HFF-Myc (cell line): ENCODE results near the gene SPAG16.

Source experiments
- DNase-seq: peaks from one replicate; pipeline ENCODE4 v3.0.0-alpha.2; 2011; ENCODE audit warnings: low read depth; ENCODE audit errors: extremely low read depth
- H3K4me3 ChIP-seq: replicated peaks from 2 replicates; pipeline ENCODE4 v1.5.1; 2011; ENCODE audit warnings: low read depth, mild to moderate bottlenecking, control low read depth, low read length
- TF ChIP-seq, protein P1 (sequence below): IDR thresholded peaks from 2 replicates; pipeline ENCODE4 v1.5.1; 2012; ENCODE audit warnings: mild to moderate bottlenecking, low read depth, low read length, control low read depth; ENCODE audit errors: missing control alignments

Gene SPAG16

DNA sequence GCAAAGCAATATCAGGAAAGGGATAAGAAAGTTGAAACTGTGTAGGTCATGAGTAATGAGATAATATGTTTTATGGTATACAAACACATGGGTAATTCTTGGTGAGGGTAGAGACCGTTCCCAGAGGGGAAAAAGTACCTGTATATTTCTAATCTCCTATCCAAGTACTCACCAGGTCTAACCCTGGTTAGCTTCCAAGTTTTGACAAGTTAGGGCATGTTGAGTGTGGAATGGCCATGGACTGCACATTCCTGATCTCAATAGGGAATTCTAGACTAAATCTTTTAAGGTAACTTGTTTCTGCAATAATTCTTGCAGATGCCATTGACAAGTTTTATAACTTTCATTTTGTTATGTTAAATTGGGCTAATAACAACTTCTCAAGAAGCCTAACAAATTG lies 216.6 kb downstream of the SPAG16 start:
- TF ChIP-seq, protein P1, sequence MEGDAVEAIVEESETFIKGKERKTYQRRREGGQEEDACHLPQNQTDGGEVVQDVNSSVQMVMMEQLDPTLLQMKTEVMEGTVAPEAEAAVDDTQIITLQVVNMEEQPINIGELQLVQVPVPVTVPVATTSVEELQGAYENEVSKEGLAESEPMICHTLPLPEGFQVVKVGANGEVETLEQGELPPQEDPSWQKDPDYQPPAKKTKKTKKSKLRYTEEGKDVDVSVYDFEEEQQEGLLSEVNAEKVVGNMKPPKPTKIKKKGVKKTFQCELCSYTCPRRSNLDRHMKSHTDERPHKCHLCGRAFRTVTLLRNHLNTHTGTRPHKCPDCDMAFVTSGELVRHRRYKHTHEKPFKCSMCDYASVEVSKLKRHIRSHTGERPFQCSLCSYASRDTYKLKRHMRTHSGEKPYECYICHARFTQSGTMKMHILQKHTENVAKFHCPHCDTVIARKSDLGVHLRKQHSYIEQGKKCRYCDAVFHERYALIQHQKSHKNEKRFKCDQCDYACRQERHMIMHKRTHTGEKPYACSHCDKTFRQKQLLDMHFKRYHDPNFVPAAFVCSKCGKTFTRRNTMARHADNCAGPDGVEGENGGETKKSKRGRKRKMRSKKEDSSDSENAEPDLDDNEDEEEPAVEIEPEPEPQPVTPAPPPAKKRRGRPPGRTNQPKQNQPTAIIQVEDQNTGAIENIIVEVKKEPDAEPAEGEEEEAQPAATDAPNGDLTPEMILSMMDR, result no peak
- no peak overlapping the region for H3K4me3 ChIP-seq
- no peak for DNase-seq

DNA sequence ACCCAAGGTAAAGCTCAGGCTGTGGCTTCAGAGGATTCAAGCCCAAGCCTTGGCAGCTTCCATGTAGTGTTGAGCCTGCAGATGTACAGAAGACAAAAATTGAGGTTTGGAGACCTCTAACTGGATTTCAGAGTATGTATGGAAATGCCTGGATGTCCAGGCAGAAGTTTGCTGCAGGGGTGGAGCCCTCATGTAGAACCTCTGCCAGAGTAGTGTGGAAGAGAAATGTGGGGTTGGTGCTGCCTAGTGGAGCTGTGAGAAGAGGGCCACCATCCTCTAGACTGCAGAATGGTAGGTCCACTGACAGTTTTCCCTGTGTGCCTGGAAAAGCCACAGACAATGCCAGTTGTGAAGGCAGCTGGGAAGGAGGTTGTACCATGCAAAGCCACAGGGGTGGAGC lies 239.9 kb downstream of the SPAG16 start:
- DNase-seq, result no peak
- TF ChIP-seq, protein P1, result no peak
- no peak overlapping the region for H3K4me3 ChIP-seq

DNA sequence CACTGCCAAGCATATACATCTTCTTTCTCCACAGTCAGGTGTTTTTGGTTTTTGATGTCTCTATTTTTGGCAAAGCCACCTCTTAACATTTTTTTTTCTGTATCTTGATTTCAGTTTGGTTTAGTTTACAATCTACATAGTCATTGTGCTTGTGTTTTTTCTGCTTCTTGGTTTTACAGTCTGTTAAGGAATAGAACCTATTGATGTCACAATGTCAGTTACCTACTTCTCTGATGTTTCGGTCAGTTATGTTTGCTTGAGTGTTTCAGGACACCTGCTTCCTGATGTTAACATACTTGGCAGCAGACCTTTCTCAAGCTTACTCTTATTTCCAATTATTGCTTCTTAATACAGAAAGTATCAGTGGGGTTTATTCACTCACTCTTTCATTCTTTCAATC lies 253.3 kb downstream of the SPAG16 start:
- no peak overlapping the region for H3K4me3 ChIP-seq
- no peak for DNase-seq
- TF ChIP-seq, protein P1, result no peak

DNA sequence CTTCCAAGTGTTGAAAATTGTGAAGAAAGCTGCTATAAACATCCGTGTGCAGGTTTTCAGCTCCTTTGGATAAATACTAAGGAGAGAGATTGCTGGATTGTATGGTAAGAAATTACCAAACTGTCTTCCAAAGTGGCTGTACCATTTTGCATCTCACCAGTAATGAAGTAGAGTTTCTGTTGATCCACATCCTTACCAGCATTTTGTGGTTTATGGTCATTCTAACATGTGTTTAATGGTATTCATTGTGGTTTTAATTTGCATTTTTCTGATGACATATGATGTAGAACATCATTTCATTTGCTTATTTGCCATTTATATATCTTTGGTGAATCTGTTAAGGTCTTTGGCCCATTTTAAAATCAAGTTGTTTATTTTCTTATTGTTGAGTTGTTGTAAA lies 260.7 kb downstream of the SPAG16 start:
- TF ChIP-seq, protein P1, result no peak
- no peak for DNase-seq
- no peak overlapping the region for H3K4me3 ChIP-seq

DNA sequence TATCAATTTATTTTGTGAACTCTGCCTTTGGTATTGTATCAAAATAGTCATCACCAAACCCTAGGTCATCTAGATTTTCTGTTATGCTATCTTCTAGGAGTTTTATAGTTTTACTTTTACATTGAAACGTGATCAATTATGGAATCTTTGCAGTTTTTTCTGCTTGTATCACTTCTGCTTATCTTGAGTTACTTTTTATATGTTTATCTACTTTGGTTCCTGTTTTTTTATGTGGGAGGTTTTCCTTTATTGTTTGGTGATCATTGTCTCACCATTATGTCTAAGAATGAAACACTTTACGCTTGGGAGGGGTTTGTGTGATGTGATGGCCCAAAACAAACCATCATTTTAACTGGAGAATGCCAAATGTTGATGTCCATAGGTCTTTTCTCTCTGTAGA lies 261.2 kb downstream of the SPAG16 start:
- H3K4me3 ChIP-seq, result no peak overlapping the region
- no peak for DNase-seq
- TF ChIP-seq, protein P1, result no peak

DNA sequence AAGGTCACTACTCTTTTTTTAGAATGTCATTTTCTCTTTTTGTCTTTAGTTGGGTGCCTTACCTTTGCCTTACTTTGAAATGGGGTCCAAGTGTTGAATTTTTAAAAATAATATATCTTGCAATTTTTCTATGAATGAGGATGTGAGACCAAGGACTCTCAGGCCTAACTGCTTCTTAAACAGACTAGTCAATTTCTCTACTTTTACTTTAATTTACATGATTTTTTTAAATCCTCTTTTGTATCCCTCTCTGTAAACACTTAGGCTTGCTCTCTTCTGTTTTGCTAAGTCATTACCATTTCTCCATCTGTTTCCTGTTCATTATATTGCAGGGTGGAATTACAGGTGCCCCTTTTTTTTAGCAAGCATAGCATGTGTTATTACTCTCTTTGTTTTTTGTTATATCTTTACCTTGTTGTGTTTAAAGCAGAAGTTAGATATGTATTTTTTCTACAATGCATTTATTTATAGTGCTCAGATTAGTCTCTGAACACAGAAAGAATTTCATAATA lies 261.8 kb downstream of the SPAG16 start:
- no peak overlapping the region for H3K4me3 ChIP-seq
- TF ChIP-seq, protein P1, result no peak
- DNase-seq, result no peak

DNA sequence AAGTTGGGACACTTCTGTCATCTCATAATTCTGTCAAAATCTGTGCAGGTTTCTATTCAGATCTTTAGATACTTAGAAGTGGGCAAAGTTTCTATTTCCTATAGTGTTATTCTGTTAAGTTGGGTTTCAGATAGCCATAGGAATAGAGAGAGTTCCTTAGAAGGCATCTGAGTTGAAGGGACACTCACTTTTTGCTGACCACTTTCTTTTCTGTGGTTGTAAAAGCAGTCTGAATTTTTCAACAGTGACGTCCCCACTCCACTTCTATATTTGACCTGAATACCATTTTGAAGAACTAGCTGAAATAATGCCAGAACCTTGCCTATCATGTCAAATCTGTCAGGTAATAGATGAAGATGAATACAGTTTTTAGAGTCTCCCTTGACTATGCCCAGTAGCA lies 267.3 kb downstream of the SPAG16 start:
- TF ChIP-seq, protein P1, result no peak
- H3K4me3 ChIP-seq, result no peak overlapping the region
- no peak for DNase-seq
